Measurements from ENCODE around the gene SPTB. TPM values are rescaled to one million over a fixed set of nuclear protein-coding genes. Genes with fewer than 3 reads are reported as not detected.

SPTB gene
- total and polyA plus RNA-seq, 9 of the 15 experiments (the other 6 are each of a cell fraction or from before 2014, with no cell fraction given) = 0.21 to 45.9 (median 11.7) TPM

DNA sequence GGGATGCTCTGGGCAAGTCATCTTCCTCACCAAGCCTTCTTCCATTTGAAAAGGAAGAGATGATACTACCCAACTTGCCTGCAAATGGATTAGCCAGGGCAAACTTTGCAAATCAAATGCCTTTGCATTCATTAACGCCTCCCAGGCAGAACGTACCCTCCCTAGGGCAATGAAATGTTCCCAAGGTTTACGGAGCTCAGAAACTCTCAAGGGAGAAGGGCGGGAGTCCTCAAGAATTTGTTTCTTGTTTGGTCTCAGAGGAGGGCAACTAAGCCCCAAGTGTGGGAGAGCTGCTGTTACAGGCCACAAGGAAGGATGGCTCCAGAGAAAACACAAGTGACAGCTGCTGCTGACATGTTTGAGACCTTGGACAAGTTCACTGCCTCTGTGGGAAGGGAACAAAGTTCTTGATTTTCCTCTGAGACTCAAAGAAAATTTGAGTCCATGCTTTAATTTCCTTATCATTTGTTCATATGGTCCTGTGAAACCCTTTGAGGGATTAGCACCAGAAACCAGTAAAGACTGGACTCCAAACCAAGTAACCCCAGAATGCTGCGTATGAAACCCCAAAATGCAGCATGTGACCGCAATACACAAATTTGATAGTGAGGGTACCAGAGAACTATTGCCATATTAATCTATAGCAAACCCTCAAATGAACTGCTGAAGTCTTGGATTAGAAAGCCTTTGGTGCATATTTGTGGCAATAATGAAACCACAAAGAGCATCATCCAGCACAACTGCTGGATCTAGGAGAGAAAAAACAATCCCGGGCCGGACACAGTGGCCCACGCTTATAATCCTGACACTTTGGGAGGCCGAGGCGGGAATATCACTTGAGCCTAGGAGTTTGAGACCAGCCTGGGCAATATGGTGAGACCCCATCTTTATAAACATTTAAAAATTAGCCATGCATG lies 22.9 kb downstream of the SPTB start:
- peaks cover 83% of the 10 kb centered on the region for H3K79me2 ChIP-seq (ENCODE audit: control insufficient read depth, insufficient read depth, low read length)
- WGBS (ENCODE audit: insufficient coverage, low coverage, missing lambda C conversion rate) = 72% methylated on average over 10 of the region's 11 CpGs
- no peaks in the 10 kb centered on the region for H3K27me3 ChIP-seq (ENCODE audit: control insufficient read depth in 2 of 2, insufficient read depth in 2 of 2, low read length in 2 of 2)
- H3K4me2 ChIP-seq (ENCODE audit: insufficient read depth, low read length) = no peak overlapping the region
- TF ChIP-seq ZNF586 (CRISPR knock-in tag; conservative IDR thresholded peaks at IDR 0.05) (no peak), CBFB (CRISPR knock-in tag; IDR thresholded peaks at IDR 0.05) (no peak), POLR3A (IDR thresholded peaks at IDR 0.05; ENCODE audit: borderline replicate concordance, extremely low read depth, insufficient read depth, insufficient read length) (no peak), ETS2 (tag; IDR thresholded peaks at IDR 0.05; ENCODE audit: borderline replicate concordance, poor library complexity, severe bottlenecking) (no peak), PYGO2 (tag; IDR thresholded peaks at IDR 0.05) (no peak), SAFB2 (IDR thresholded peaks at IDR 0.05; ENCODE audit: borderline replicate concordance, low read depth, low read length, severe bottlenecking) (no peak), HDAC3 (IDR thresholded peaks at IDR 0.05; ENCODE audit: borderline replicate concordance, partially characterized antibody) (no peak), ZNF561 (CRISPR knock-in tag; conservative IDR thresholded peaks at IDR 0.05) (no peak), HMG20A (CRISPR knock-in tag; conservative IDR thresholded peaks at IDR 0.05) (no peak), CC2D1A (IDR thresholded peaks at IDR 0.05) (no peak), HMG20B (CRISPR knock-in tag; IDR thresholded peaks at IDR 0.05) (no peak)
- TF ChIP-seq, protein P1, sequence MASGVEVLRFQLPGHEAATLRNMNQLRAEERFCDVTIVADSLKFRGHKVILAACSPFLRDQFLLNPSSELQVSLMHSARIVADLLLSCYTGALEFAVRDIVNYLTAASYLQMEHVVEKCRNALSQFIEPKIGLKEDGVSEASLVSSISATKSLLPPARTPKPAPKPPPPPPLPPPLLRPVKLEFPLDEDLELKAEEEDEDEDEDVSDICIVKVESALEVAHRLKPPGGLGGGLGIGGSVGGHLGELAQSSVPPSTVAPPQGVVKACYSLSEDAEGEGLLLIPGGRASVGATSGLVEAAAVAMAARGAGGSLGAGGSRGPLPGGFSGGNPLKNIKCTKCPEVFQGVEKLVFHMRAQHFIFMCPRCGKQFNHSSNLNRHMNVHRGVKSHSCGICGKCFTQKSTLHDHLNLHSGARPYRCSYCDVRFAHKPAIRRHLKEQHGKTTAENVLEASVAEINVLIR (CRISPR knock-in tag; IDR thresholded peaks at IDR 0.05) = no peak
- DNase-seq (ENCODE audit: extremely low read depth in 1 of 4, low spot score in 3 of 4) (no peak), FAIRE-seq (no peak), ATAC-seq (no peak)
- H2AFZ ChIP-seq (ENCODE audit: low read depth, low read length) = no peak overlapping the region
- ChIA-PET POLR2A (interaction anchor here (0.7 to 2.0 kb wide), 9 partner anchors 8 to 101 kb away, joined by 3 to 5 read pairs (median 3); no protein-coding TSS in a partner anchor), CTCF (ENCODE audit: low intra/inter-chr PET ratio) (no interaction called here)
- H3K36me3 ChIP-seq (ENCODE audit: control insufficient read depth, insufficient read depth, low read length) = no peaks in the 10 kb centered on the region; the same call in 2 of the 3 replicates
- no peaks in the 10 kb centered on the region for H3K9me3 ChIP-seq (replicated peaks; ENCODE audit: control insufficient read depth, insufficient read depth, low read depth, low read length)
- intact Hi-C loops (cut with micrococcal nuclease) (no loop called here), in situ Hi-C loops (cut with MboI) (no loop called here)
- H3K9me1 ChIP-seq (ENCODE audit: control insufficient read depth, insufficient read depth, low read length) = peaks cover 5% of the 10 kb centered on the region
- no peak overlapping the region for H3K9ac ChIP-seq (ENCODE audit: insufficient read depth in 1 of 2, low read depth in 2 of 2, low read length in 2 of 2)
- BruUV-seq (replicated peaks) = no TSS peak
- H4K20me1 ChIP-seq (replicated peaks; ENCODE audit: control insufficient read depth, insufficient read depth, low read length) = peaks cover 6% of the 10 kb centered on the region; the same call in 1 of the 2 replicates
- H3K4me3 ChIP-seq = no peak overlapping the region
- H3K4me1 ChIP-seq (replicated peaks in 1 of 2; ENCODE audit: control insufficient read depth in 2 of 2, insufficient read depth in 2 of 2, low read length in 2 of 2) = peaks cover 10 to 17% of the 10 kb centered on the region in 2 experiments; a peak in 4 of 5 replicates
- H3K27ac ChIP-seq (ENCODE audit: extremely low read depth, low read depth, low read length) = no peak overlapping the region

All from K562 (cell line).